HG03045 (cell line): ENCODE results near the gene NPLOC4.
A peak's percentile ranks its signal among the peaks of the same experiment; 100 is the strongest.
"Not testable (repeated sequence)": the region's sequence is repeated elsewhere in the genome, so short reads cannot be mapped to it uniquely, and the experiment has no call there.

Experiments
- ATAC-seq: cut with Tn5 transposase; IDR thresholded peaks from one replicate; pipeline ENCODE4 v1.9.1; 2021; ENCODE audit warnings: mild to moderate bottlenecking, moderate library complexity; ENCODE audit not compliant: unreplicated experiment

NPLOC4 gene

DNA sequence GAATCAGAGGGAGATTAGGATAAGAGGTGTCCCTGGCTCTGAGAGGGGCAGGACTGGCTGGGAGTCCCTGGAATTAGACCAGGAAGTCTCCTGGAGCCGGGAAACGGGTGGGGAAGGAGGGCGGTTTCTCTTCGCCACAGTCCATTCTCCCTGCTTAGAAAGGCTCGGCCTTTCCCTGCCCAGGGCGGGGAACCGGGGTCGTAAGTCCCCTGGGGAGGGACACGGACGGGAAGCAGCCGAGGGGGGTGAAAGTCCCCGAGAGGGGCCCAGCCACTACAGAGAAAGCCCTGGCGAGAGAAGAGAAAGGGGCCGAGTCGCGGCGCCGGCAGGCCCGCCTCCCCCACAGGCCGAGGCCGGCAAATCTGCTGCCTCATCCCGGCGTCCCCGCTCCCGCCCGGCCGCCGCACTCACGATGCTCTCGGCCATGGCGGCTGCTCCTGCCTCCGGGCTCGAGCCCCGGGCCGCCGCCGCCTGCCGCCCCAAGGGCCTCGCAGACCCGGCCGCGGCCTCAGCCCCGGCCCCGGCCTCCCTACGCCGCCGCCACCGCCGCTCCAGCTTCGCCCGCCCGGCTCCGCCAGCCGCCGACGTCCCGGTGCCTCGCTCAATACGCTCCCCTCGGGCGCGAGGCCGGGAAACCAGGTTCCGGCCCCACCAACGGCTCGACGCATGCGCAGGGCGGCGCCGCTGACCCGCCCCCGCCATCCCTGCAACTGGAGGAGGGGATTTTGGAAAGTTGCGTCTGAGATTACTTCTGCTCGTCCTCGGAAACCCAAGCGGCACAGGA, at the start of gene NPLOC4, which contains the start of gene TSPAN10:
NPLOC4 (minus strand) TSS at position 608 of the 784 bp plus-strand sequence; CDS start at position 426, 182 bp downstream.
TSPAN10 (plus strand) TSS at position 692 of the 784 bp plus-strand sequence. CDS start 5,217 bp downstream, outside the sequence.
- ATAC-seq = peak; percentile 72

DNA sequence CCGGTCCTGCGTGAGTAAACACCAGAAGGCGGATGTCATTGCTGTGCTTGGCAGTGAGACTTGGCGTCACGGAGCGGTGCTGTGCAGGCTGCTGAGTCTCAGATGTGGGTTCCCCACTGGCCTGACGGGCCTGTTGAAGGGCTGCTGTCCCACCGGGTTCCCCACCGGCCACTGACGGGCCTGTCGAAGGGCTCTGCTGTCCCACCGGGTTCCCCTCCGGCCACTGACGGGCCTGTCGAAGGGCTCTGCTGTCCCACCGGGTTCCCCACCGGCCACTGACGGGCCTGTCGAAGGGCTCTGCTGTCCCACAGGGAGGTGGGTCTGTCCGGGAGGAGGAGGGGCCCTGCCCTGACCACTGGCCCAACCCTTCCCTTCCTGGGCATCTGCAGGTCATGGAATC, 49.7 kb upstream of the NPLOC4 start:
- no peak for ATAC-seq

DNA sequence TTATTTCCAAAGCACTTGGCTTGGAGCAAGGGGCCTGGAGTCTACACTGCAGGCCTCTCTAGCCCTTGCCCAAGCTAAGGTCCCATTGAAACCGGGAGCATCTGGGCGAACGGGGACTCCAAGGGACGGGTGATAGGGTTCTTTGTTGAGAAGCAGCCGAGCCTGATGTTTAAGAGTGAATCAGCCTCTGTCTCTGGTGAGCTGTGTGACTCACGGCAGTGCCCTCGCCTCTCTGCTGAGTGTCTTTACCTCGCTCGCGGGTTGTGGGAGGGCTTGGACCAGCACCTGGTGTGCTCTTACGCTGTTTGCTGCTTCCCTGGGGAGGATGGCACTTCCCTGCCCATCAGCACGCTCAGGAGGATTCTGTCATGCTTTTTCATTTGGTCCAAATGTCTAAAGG, 48.2 kb upstream of the NPLOC4 start:
- ATAC-seq = no peak

DNA sequence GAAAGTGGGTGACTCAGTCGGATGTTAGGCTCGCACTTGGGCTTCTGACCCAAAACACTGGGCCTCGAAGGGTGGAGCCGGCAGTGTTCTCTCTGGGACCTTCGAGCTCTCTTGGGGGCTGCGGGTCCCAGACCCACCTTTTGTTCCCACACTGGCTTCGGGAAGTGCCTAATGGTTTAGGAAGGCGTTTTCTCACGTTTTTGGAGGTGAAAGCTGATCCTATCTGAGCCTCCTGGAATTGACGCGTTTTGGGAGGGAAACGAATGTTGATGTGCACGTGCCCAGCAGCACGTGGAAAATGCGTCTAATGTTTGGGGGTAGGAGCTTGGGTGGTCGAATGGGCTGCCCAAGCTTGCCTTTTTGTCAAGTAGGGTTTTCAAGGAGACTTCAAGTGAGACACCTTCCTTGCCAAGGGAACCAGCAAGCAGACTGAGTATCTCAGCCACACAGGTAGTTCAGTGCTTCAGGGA, 47.6 kb upstream of the NPLOC4 start:
- no peak for ATAC-seq

DNA sequence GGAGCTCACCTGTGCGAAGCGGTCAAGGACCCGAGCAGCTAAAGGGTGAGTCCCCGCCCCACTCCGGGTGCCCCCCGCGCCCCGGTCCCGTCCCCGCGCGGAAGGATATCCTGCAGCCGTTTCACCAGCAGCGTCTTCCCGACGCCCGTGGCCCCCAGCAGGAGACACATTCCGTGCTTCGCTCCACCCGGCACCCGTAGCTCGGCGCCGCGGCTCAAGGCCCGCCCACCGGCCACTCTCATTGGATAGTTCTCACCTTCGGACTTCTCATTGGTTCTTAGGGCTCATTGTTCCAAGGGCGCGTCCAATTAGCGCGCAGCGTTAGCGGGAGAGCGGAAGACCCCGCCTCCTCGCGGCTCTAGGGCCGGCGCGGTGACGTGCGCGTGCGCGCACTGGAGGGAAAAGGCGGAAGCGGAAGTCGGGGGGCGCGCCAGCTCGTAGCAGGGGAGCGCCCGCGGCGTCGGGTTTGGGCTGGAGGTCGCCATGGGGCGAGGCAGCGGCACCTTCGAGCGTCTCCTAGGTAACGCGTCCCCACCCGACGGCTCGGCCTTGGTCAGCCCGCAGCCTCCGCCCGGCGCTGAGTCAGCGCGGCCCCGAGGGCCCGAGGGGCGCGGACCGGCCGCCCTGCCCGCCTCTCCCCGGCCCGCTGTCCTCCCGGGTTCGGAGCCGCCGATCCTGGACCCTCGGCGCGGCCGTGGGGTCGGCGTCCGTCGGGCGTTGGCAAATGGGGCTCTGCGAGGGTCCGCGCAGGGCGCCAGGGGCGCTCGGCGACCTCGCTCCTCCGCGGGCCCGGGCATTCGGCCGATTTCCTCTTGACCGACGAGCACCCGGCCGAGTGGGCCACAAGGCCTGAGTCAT, 46.9 kb upstream of the NPLOC4 start, which contains the start of the genes ARL16 and HGS:
ARL16 (minus strand) TSS at position 214 of the 858 bp plus-strand sequence; CDS start at position 170, 44 bp downstream.
HGS (plus strand) TSS at position 428 of the 858 bp plus-strand sequence; CDS start at position 484, 56 bp downstream.
- ATAC-seq = peak; percentile 85

DNA sequence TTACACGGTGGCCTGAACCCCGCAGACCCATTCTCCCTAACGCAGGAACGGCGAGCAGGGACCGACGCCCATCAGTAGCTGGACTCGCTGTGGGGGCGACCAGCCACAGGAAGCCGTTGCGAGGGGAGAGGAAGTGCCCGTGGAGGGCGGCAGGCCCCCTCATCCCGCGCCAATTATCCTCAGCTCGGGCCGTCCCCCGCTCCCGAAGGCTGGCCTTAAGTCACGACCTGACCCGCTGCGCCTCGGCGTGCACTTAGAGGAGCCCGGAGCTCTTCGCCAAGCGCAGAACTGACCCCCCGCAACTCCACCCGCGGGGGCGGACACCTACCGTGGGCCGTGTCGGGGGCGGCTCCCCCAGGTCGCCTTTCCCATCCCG, 46.3 kb upstream of the NPLOC4 start:
- no peak for ATAC-seq

DNA sequence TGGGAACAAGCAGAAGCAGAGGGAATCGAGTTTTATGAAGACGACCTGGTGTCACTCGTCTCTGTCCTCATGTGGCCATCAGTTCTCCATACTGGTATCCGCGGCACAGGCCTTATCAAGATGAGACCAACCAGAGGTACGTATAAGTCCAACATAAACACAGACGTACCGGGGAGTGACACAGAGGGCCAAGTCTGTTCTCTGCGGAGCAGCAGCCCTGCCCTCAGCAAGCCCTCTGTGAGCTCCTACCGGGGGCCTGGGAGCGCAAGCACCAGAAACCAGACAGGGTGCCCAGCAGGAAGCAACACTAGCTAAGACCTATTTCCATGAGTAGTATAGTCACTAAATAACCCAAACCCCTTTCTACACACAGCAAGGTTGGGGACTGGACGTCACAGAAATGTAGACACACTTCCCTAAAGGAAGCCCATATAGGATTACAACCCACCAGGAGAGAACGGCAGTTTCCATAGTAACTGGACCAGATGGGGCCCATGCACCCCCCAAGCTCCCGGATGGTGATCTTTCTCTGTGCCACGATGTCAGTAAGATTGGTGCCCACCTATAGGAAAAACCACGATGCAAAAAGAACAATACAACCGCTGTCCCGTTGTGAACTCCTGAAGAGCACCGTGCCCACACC, 45.8 kb upstream of the NPLOC4 start:
- ATAC-seq = no peak

DNA sequence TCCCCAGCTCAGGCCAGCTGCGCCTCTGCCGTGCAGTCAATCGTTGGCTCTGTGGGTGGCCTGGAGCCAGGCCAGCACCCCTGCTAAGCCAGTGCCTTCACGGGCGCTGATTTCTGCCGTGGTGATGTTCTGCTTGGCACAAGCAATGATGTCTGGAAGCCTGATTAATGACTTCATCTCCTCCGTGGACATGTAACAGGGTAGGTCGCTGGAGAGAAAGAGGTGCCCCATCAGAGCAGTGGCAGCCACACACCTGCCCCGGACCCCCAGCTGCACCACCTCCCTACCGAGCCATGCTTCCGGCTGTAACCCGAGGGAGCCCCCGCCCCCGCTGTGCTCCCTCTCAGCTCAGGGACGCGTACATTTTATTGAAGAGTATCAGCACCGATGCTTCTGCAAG, 44.8 kb upstream of the NPLOC4 start:
- no peak for ATAC-seq

DNA sequence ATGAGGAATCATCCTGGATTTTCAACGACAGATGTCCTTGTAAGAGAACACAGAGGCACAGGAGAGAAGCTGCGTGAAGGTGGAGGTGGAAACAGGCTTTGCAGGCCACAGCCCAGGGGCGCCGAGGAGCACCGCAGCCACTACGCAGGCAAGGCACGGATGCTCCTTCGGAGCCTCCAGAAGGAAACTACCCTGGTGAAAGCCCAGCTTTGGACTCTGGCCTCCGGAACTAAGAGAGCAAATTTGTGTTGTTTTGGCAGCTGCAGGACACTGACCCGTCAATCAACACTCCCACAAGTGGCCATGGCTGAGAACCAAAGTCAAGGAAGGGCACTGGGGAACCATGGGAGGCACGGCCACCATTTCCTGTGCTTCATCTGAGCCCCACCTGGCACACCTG, 43.2 kb upstream of the NPLOC4 start:
- ATAC-seq = no peak

DNA sequence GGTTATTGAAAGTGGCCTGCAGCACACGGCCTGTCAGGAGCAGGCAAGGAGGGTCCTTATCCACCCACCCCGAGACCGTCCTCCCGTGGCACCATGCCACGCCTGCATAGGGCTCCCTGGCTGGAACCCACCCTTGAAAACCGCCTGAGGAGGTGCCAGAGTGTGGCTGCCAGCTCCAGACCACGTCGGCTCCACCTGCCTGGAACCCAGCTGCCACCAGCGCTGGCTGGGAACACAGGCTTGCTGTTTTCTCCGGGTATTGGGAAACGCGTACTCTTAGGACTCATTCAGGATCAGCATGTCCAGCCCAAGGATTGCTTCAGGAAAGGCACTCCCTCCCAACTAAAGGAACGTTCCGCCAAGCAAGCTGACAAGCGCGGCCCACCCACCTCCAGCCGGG, 40.0 kb upstream of the NPLOC4 start:
- ATAC-seq = no peak

DNA sequence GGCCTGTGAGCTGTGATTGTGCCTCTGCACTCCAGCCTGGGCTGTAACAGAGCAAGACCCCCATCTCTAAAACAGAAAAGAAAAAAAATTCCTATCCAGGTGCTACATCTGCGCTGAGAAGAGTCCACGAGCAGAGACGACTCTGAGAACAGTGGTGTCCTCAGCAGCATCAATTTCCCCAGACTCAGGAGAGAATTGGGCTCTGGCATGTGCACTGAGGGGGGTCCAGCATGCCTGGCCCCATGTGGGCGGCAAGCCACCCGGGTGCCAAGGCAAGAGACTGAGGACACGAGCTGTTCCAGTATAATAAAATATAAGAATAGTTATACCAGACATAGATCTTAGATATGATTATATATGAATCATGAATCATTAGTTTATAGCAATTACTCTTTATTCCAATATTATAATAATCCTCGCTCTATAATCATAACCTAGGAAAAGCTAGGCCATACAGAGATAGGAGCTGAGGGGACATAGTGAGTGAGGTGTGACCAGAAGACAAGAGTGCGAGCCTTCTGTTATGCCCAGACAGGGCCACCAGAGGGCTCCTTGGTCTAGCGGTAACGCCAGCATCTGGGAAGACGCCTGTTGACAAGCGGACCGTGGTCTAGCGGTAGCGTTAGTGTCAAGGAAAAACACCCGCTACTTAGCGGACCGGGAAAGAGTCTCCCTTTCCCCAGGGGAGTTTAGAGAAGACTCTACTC, 38.8 kb upstream of the NPLOC4 start:
- ATAC-seq = not testable (repeated sequence)

DNA sequence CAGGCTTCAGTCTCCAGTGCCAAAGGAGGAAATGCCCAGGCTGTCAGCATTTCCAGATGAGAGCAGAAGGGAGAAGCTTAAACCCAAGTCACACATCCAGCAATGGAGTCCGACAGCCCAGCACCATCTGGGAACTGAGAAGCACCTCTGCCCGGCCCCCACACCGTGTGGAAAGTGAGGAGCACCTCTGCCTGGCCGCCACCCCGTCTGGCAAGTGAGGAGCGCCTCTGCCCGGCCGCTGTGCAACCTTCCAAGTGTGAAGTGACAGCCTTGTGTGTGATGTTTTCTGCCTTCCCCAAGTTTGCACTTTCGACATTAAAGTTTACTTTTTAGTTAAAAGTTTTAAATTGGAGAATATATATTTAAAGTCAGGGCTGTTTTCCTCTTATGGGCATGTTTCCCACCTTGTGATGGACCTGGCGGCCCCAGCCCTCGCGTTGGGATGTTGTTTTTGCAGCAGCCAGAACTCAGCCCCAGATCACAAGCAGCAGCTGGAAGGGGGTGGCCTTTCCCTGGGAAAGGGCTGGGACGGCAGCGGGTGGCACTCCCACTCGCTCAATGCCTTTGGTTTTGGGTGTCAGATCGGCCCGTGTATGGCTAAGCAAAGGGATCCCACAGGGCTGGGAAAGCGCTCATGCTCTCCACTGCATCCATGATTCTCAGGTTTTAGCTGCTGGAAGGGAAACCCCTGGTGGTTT, 36.8 kb upstream of the NPLOC4 start:
- ATAC-seq = no peak

DNA sequence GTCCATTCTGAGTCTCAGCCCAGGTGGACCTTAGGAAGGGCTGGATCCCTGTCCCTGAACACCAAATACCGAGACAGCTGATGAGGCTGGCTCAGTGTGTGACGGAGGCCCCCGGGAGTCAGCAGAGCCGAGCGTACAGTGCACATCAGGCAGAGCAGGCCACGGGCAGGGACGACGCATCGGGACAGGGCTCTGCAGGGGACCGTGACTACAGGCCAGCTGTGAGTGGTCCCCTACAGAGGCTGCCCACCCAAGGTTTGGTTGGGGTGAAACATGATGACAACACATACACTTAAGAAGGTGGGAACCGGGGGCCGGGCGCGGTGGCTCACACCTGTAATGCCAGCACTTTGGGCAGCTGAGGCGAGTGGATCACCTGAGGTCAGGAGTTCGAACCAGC, 36.0 kb upstream of the NPLOC4 start:
- no peak for ATAC-seq

DNA sequence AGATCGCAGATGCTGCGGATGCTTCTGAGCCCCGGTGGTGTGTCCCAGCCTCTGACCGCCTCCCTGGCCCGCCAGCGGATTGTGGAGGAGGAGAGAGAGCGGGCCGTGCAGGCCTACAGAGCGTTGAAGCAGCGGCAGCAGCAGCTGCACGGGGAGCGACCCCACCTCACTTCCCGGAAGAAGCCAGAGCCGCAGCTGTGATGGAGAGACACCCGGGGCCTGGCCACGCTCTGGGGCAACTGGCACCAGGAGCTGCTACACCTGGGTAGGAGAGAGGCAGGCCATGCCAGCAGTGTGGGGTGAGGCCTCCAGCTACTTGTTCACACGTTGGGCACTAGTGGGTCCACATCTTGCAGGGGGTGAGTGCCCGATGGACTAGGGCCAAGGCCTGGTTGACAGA, 35.6 kb upstream of the NPLOC4 start:
- no peak for ATAC-seq

DNA sequence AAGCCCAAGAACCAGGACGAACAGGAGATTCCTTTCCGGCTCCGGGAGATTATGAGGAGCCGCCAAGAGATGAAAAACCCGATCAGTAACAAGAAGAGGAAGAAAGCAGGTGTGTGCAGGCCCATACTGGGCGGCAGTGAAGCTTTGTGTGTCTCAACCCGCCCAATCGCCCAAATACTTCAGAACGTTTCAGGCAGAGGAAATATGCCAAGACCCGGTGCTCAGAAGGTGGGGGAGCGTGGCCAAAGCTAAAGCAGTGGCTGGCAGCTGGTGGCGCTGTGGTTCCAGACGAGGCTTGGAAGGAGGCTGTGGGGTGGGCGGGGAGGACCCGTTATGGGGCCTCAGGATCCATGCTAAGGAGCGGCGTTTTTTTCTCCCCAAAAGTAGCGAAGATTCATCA, 30.8 kb upstream of the NPLOC4 start:
- no peak for ATAC-seq

DNA sequence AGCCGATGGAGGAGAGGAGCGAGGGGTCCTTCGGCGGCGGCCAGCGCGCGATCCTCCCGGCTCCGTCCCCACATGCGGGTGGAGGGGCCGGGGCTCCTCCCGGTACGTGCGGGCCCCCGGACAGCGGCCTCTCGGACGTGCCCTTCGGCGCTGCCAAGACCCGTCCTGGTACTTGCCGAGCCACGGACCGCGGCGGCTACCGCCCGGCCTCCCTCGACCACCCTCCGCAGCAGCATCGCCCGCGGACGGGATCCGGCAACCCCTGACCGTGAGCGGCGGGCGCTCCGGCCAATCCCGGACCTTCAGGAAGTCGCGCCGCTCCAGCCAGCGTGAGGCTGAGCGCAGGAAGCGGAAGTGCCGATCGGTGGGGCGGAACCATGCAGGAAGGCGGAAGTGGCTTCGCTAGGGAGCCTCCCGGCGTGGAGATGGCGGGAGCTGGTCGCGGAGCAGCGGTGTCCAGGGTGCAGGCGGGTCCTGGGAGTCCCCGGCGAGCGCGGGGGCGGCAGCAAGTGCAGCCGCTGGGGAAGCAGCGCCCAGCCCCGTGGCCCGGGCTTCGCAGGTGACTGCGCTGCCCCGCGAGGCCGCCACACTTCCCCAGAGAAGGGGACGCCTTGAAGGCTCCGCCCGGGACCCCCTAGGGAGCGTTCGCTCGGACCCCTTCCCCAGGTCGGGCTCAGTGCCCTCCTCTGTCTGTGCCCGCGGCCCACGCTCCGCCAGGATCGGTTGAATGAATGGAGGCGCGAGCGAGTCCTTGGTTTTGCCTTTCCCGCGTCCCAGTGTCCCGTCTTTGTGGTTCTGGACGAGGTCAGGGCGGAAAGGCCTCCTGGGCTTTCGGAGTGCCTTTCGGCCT, 29.7 kb upstream of the NPLOC4 start, which contains the start of the genes CCDC137 and OXLD1:
CCDC137 (plus strand) TSS at position 396 of the 850 bp plus-strand sequence; CDS start at position 426, 30 bp downstream.
OXLD1 (minus strand) TSS at position 264 of the 850 bp plus-strand sequence; CDS start at position 236, 28 bp downstream.
- peak; percentile 86 for ATAC-seq

DNA sequence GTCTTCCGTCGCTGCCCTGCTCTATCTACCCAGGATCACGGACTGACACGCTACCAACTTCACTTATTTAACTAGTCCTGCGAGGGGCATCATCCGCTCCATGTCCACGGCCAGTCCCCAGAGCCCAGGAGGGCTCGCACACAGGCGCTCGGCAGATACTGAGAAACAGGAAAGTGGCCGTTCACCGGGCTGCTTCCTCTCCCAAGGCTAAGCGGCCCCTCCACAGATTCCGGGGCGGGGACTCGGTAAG, 29.1 kb upstream of the NPLOC4 start:
- peak; percentile 19 for ATAC-seq

DNA sequence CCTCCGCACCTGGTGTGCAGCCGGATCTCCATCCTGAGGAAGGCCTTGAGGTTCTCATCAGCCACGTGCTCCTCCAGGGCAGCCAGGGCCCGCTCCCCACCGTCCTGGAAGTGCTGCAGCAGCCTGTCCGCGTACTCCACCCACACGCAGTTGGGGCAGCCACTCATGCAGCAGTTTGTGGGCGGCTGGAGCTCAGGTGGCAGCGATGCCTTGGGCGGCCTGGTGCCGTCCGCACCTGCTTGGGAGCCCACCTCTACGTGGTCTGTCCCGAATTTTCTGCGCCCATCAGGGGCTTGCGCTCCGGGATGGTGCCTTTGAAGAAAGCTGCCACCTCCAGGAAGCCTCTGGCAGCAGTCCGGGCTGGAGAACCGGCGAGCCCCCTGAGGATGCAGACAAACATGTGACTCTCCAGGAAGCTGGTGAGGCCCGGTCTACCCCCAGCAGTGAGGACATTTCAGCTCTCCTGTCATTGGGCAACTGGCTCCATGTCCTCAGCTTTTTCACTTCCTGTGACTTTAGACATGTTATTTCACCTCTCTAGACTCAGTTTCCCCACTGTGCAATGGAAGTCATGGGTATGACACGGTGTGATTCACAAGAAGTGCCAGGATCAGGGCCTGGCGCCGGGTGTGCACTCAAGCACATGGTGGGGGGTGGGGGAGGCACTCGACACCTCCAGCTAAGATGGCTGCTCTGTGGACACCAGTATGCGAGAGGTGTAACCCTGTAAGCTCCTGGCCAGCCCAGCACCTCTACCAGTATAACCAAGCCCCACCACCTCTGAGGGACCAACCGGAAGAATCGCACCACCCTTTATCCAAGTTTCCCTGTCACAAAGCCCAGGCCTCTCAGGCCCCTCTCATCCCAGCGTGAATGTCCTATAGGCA, 28.5 kb upstream of the NPLOC4 start:
- ATAC-seq = no peak
